Mesenchymal stem cell (in vitro differentiated cells and primary cell): ENCODE data around the gene FMN1.

ENCODE experiments used
- DNase-seq: peaks from one replicate; pipeline ENCODE4 v3.0.0-alpha.2; 2013
- H2AFZ ChIP-seq: one replicate; pipeline ENCODE4 v1.6.1; 2013; ENCODE audit warnings: low read depth, mild to moderate bottlenecking, control low read depth, inconsistent platforms, low read length, moderate library complexity
- H2AK5ac ChIP-seq: 2 replicates; pipeline ENCODE4 v1.6.1; 2013; ENCODE audit warnings: low read length, moderate library complexity, mild to moderate bottlenecking, inconsistent platforms; ENCODE audit not compliant: severe bottlenecking
- H2BK120ac ChIP-seq: one replicate; pipeline ENCODE4 v1.6.1; 2013; ENCODE audit warnings: low read depth, mild to moderate bottlenecking, inconsistent platforms, low read length, moderate library complexity
- H2BK12ac ChIP-seq, 2 experiments: one replicate each; pipeline ENCODE4 v1.6.1; 2013; ENCODE audit warnings: inconsistent platforms in 2 of 2, low read length in 2 of 2, mild to moderate bottlenecking in 2 of 2, moderate library complexity in 2 of 2, control low read depth in 1 of 2
- H2BK15ac ChIP-seq: one replicate; pipeline ENCODE4 v1.6.1; 2013; ENCODE audit warnings: mild to moderate bottlenecking, low read depth, inconsistent platforms; ENCODE audit not compliant: poor library complexity, severe bottlenecking
- H2BK5ac ChIP-seq: 2 replicates; pipeline ENCODE4 v1.6.1; 2013; ENCODE audit warnings: low read depth, mild to moderate bottlenecking, low read length, control low read depth, inconsistent platforms; ENCODE audit not compliant: poor library complexity, severe bottlenecking
- H3K14ac ChIP-seq, 2 experiments: one replicate each; pipeline ENCODE4 v1.6.1; 2013; ENCODE audit warnings: inconsistent platforms in 2 of 2, low read length in 2 of 2, control low read depth in 1 of 2, mild to moderate bottlenecking in 1 of 2, moderate library complexity in 1 of 2
- H3K18ac ChIP-seq, 2 experiments: one replicate each; pipeline ENCODE4 v1.6.1; 2013; ENCODE audit warnings: inconsistent platforms in 2 of 2, low read length in 2 of 2, control low read depth in 1 of 2, low read depth in 1 of 2, mild to moderate bottlenecking in 1 of 2
- H3K23ac ChIP-seq, 2 experiments: one replicate each; pipeline ENCODE4 v1.6.1; 2013; ENCODE audit warnings: inconsistent platforms in 2 of 2, low read length in 2 of 2, mild to moderate bottlenecking in 2 of 2, moderate library complexity in 2 of 2, control low read depth in 1 of 2
- H3K27ac ChIP-seq: 2 replicates; pipeline ENCODE4 v1.5.1; 2013; ENCODE audit warnings: mild to moderate bottlenecking, moderate library complexity, low read length, control low read depth, inconsistent platforms; ENCODE audit not compliant: poor library complexity, severe bottlenecking
- H3K27me3 ChIP-seq, 2 experiments: 2 replicates each; pipeline versions ENCODE4 v1.6.1 to v1.7.0; 2013; ENCODE audit warnings: low read length in 2 of 2, mild to moderate bottlenecking in 2 of 2, moderate library complexity in 2 of 2, control low read depth in 1 of 2, inconsistent platforms in 1 of 2; ENCODE audit not compliant: control insufficient read depth in 1 of 2, insufficient read depth in 1 of 2
- H3K36me3 ChIP-seq, 2 experiments: 2 replicates each; pipeline versions ENCODE4 v1.6.1 to v1.7.0; 2013; ENCODE audit warnings: low read length in 2 of 2, control low read depth in 1 of 2, inconsistent platforms in 1 of 2, low read depth in 1 of 2, mild to moderate bottlenecking in 1 of 2; ENCODE audit not compliant: insufficient read depth in 2 of 2, control insufficient read depth in 1 of 2
- H3K4ac ChIP-seq, 2 experiments: one replicate each; pipeline ENCODE4 v1.6.1; 2013; ENCODE audit warnings: inconsistent platforms in 2 of 2, low read length in 2 of 2, mild to moderate bottlenecking in 2 of 2, moderate library complexity in 2 of 2, control low read depth in 1 of 2, low read depth in 1 of 2
- H3K4me1 ChIP-seq: 2 replicates; pipeline ENCODE4 v1.6.1; 2013; ENCODE audit warnings: low read depth, low read length, control low read depth; ENCODE audit not compliant: control insufficient read depth, insufficient read depth
- H3K4me2 ChIP-seq: 2 replicates; pipeline ENCODE4 v1.6.1; 2013; ENCODE audit warnings: low read length, mild to moderate bottlenecking, inconsistent platforms; ENCODE audit not compliant: poor library complexity, severe bottlenecking
- H3K4me3 ChIP-seq, 2 experiments: 2 replicates each; pipeline versions ENCODE4 v1.5.1 to v1.7.0; 2013; ENCODE audit warnings: low read length in 2 of 2, mild to moderate bottlenecking in 2 of 2, control low read depth in 1 of 2, low read depth in 1 of 2; ENCODE audit not compliant: insufficient read depth in 1 of 2
- H3K79me1 ChIP-seq: replicated peaks from 2 replicates; pipeline ENCODE4 v1.6.1; 2013; ENCODE audit warnings: mild to moderate bottlenecking, control low read depth, low read length, inconsistent platforms; ENCODE audit not compliant: poor library complexity, severe bottlenecking
- H3K9ac ChIP-seq: 2 replicates; pipeline ENCODE4 v1.7.0; 2013; ENCODE audit warnings: mild to moderate bottlenecking, low read length, moderate library complexity
- H3K9me3 ChIP-seq: 2 replicates; pipeline ENCODE4 v1.7.0; 2013; ENCODE audit warnings: mild to moderate bottlenecking, low read length; ENCODE audit not compliant: control insufficient read depth
- H4K8ac ChIP-seq: one replicate; pipeline ENCODE4 v1.6.1; 2013; ENCODE audit warnings: inconsistent platforms, mild to moderate bottlenecking, low read length, moderate library complexity
- H4K91ac ChIP-seq: one replicate; pipeline ENCODE4 v1.6.1; 2013; ENCODE audit warnings: mild to moderate bottlenecking, low read length, inconsistent platforms
- WGBS: methylation state at CpG from one replicate; pipeline ENCODE4 v1.1.7; 2013; ENCODE audit warnings: mixed read lengths; 5-methylcytosine and 5-hydroxymethylcytosine counted together

The FMN1 gene

DNA sequence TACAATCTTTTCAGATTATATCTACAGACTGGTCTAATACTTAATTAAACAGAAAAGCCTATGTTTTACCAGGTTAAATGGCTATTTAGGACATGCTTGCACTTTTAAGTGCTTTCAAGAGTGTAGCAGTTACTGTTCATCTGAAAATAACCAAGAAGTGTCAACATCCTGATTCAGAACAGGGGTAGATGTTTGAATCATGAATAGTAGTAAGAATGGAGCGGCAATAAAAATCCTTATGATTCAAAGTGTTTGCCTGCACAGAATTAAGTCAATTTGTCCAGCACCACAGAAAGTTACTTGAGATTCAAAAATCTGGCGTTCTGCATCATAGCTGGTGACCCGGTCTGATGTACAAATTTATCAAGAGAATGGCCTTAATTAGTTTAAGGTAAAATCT lies 428.4 kb downstream of the FMN1 start:
- H3K4ac ChIP-seq, result no peak overlapping the region
- no peak overlapping the region for H2BK5ac ChIP-seq
- H3K27ac ChIP-seq, result no peak overlapping the region
- H2BK120ac ChIP-seq, result no peak overlapping the region
- H3K27me3 ChIP-seq, result no peaks in the 10 kb centered on the region
- H4K91ac ChIP-seq, result no peak overlapping the region
- no peak overlapping the region for H3K4me2 ChIP-seq
- H3K9me3 ChIP-seq, result no peaks in the 10 kb centered on the region
- H2AFZ ChIP-seq, result no peak overlapping the region
- no peak overlapping the region for H3K9ac ChIP-seq
- no peak overlapping the region for H3K18ac ChIP-seq
- no peak overlapping the region for H2BK15ac ChIP-seq
- H3K36me3 ChIP-seq, result no peaks in the 10 kb centered on the region
- H3K4me1 ChIP-seq, result no peaks in the 10 kb centered on the region
- no peak overlapping the region for H3K23ac ChIP-seq
- H3K14ac ChIP-seq, result no peak overlapping the region
- H2AK5ac ChIP-seq, result no peak overlapping the region
- H2BK12ac ChIP-seq, result no peak overlapping the region
- no peak for DNase-seq
- WGBS, result 63% methylated on average over 2 of the region's 3 CpGs
- H4K8ac ChIP-seq, result no peak overlapping the region
- no peaks in the 10 kb centered on the region for H3K79me1 ChIP-seq
- no peak overlapping the region for H3K4me3 ChIP-seq

DNA sequence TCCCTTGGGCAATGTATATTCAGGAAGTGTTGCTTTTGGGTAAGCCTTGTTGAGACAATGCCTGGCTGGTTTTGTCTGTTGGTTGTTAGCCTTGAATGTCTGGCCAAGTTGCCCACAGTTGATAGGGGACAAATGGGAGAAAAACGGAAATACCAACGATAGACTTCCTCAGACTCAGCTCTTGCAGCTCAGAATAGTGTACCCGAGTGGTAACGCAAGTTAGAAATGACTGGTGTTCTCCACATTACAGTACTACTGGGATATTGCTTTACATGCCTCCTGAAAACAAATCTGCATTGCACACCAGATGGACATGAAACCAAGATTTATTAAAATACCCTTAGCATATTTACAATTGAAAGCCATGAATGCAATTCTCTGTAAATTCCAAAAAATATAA lies 429.3 kb downstream of the FMN1 start:
- no peak overlapping the region for H2BK12ac ChIP-seq
- H3K36me3 ChIP-seq, result no peaks in the 10 kb centered on the region
- H2AK5ac ChIP-seq, result no peak overlapping the region
- no peak overlapping the region for H3K4me2 ChIP-seq
- no peak overlapping the region for H4K91ac ChIP-seq
- H3K4me1 ChIP-seq, result no peaks in the 10 kb centered on the region
- H3K27me3 ChIP-seq, result no peaks in the 10 kb centered on the region
- 72% methylated on average over 4 of the region's 4 CpGs for WGBS
- no peak overlapping the region for H3K18ac ChIP-seq
- H2BK15ac ChIP-seq, result no peak overlapping the region
- H3K14ac ChIP-seq, result no peak overlapping the region
- no peak overlapping the region for H2AFZ ChIP-seq
- H2BK5ac ChIP-seq, result no peak overlapping the region
- H3K9me3 ChIP-seq, result no peaks in the 10 kb centered on the region
- H3K9ac ChIP-seq, result no peak overlapping the region
- no peak for DNase-seq
- no peak overlapping the region for H2BK120ac ChIP-seq
- no peak overlapping the region for H3K27ac ChIP-seq
- H3K23ac ChIP-seq, result no peak overlapping the region
- no peak overlapping the region for H4K8ac ChIP-seq
- no peak overlapping the region for H3K4me3 ChIP-seq
- no peak overlapping the region for H3K4ac ChIP-seq
- no peaks in the 10 kb centered on the region for H3K79me1 ChIP-seq

DNA sequence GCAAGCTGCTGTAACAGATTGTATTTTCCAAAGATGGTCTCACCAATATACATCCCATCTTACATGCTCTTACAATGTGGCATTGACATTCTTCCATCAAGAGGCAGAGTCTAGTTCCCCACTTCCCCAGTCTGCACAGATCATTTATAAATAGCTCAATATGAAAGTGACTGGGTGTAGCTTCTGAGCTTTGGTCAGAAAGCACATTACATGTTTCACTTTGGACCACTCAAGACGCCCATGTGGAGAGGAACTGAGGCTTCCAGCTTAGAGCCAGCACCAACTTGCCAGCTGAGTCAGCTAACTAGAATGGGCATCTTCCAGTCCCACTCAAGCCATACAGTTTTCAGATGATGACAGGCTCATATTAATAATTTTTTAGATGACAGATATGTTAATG lies 431.2 kb downstream of the FMN1 start:
- WGBS, result 86% methylated on average over 1 of the region's 1 CpG
- Histone ChIP-seq H2BK120ac (no peak overlapping the region), H2AK5ac (no peak overlapping the region), H3K9ac (no peak overlapping the region), H2BK5ac (no peak overlapping the region), H3K14ac (no peak overlapping the region), H3K4ac (no peak overlapping the region), H3K4me1 (no peaks in the 10 kb centered on the region), H4K91ac (no peak overlapping the region), H3K79me1 (no peaks in the 10 kb centered on the region), H3K18ac (no peak overlapping the region), H3K23ac (no peak overlapping the region), H2BK12ac (no peak overlapping the region), H3K27me3 (no peaks in the 10 kb centered on the region), H3K9me3 (no peaks in the 10 kb centered on the region), H2AFZ (no peak overlapping the region), H3K4me3 (no peak overlapping the region), H3K27ac (no peak overlapping the region), H2BK15ac (no peak overlapping the region), H4K8ac (no peak overlapping the region), H3K36me3 (no peaks in the 10 kb centered on the region), H3K4me2 (no peak overlapping the region)
- DNase-seq, result no peak

DNA sequence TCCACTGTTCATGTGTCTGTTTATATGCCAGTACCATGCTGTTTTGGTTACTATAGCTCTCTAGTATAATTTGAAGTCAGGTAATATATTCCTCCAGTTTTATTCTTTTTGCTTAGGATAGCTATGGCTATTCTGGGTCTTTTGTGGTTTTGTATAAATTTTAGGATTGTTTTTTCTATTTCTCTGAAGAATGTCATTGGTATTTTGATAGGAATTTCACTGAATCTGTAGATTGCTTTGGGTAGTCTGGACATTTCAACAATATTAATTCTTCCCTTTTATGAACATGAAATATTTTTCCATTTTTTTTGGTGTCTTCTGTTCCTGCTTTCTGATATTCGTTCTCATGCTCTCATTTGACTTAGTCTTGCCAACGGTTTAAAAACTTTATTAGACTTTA lies 437.1 kb downstream of the FMN1 start:
- Histone ChIP-seq H3K79me1 (no peaks in the 10 kb centered on the region), H2BK15ac (no peak overlapping the region), H3K4me2 (no peak overlapping the region), H2AFZ (no peak overlapping the region), H4K91ac (no peak overlapping the region), H3K9ac (no peak overlapping the region), H3K9me3 (peaks cover 8% of the 10 kb centered on the region), H2AK5ac (no peak overlapping the region), H3K4me3 (no peak overlapping the region), H3K14ac (no peak overlapping the region), H2BK12ac (no peak overlapping the region), H3K4me1 (no peaks in the 10 kb centered on the region), H3K4ac (no peak overlapping the region), H3K18ac (no peak overlapping the region), H2BK5ac (no peak overlapping the region), H3K23ac (no peak overlapping the region), H3K27me3 (no peaks in the 10 kb centered on the region), H4K8ac (no peak overlapping the region), H2BK120ac (no peak overlapping the region), H3K36me3 (no peaks in the 10 kb centered on the region), H3K27ac (no peak overlapping the region)
- 100% methylated on average over 1 of the region's 2 CpGs for WGBS
- no peak for DNase-seq
